Fibroblast of the aortic adventitia (primary cell): ENCODE results near the gene TRIM9. TPM values are rescaled to one million over a fixed set of nuclear protein-coding genes. Genes with fewer than 3 reads are reported as not detected.

Experiments
- DNase-seq: peaks from one replicate; pipeline ENCODE4 v3.0.0-alpha.2; 2010; ENCODE audit warnings: low read depth
- H3K4me3 ChIP-seq: 2 replicates; pipeline ENCODE4 v1.5.1; 2011; ENCODE audit warnings: low read depth, mild to moderate bottlenecking, control low read depth, low read length, moderate library complexity
- CTCF ChIP-seq: IDR thresholded peaks from 2 replicates; pipeline ENCODE4 v1.5.1; 2011; ENCODE audit warnings: mild to moderate bottlenecking, low read length, control low read depth, inconsistent platforms; ENCODE audit not compliant: insufficient read depth
- total RNA-seq: library from RNA; depleted of rRNA; stranded (reverse); fragments of >200 nt; gene quantifications from 2 replicates; pipeline ENCODE4 v1.2.3, GENCODE V29; 2012; ENCODE audit warnings: low replicate concordance

TRIM9 gene
- total RNA-seq, 1 donor, result 1.6 TPM

GRCh38 chr14:51068268-51068667, 26.6 kb downstream of the TRIM9 start:
- TF ChIP-seq CTCF, result no peak
- DNase-seq, result no peak
- H3K4me3 ChIP-seq, result no peak overlapping the region

GRCh38 chr14:51067295-51067694, 27.6 kb downstream of the TRIM9 start:
- TF ChIP-seq CTCF, result no peak
- no peak overlapping the region for H3K4me3 ChIP-seq
- DNase-seq, result no peak

GRCh38 chr14:51066576-51066975, 28.3 kb downstream of the TRIM9 start:
- no peak for DNase-seq
- no peak overlapping the region for H3K4me3 ChIP-seq
- TF ChIP-seq CTCF, result no peak

- no peak for TF ChIP-seq CTCF
- no peak overlapping the region for H3K4me3 ChIP-seq
Measured at GRCh38 chr14:51059032-51059431, 35.9 kb downstream of the TRIM9 start.

GRCh38 chr14:51058382-51058781, 36.5 kb downstream of the TRIM9 start:
- H3K4me3 ChIP-seq, result no peak overlapping the region
- TF ChIP-seq CTCF, result no peak
- DNase-seq, result no peak

More at GRCh38 chr14:51059032-51059431, 35.9 kb downstream of the TRIM9 start:
- no peak for DNase-seq

- H3K4me3 ChIP-seq, result no peak overlapping the region
- DNase-seq, result no peak
- TF ChIP-seq CTCF, result no peak
Measured at GRCh38 chr14:51056421-51056820, 38.5 kb downstream of the TRIM9 start.

GRCh38 chr14:51053157-51053556, 41.7 kb downstream of the TRIM9 start:
- no peak for TF ChIP-seq CTCF
- no peak overlapping the region for H3K4me3 ChIP-seq
- no peak for DNase-seq
